Stomach (tissue), 4 donors: ENCODE results near the gene RAB28.

Experiments used
- EP300 ChIP-seq: sonication (generic); formaldehyde crosslinking; IDR thresholded peaks from one replicate; pipeline ENCODE4 v1.6.1; 2017; ENCODE audit warnings: antibody characterized with exemption
- POLR2A ChIP-seq, 4 donors: fragments of 450-650 bp; IDR thresholded peaks; one replicate each; pipeline ENCODE4 v1.6.1; 2016; ENCODE audit warnings: antibody characterized with exemption in 4 of 4, control low read depth in 2 of 4, mild to moderate bottlenecking in 1 of 4, moderate library complexity in 1 of 4
- POLR2AphosphoS5 ChIP-seq, 3 donors: sonication (generic); formaldehyde crosslinking; IDR thresholded peaks; one replicate each; pipeline ENCODE4 v1.6.1; 2016; ENCODE audit warnings: antibody characterized with exemption in 3 of 3
- TF ChIP-seq, protein P1 (sequence below), 7 experiments: fragments of 450-650 bp in 4 of 7; fragments of 200-600 bp in 3 of 7; sonication (generic) in 3 of 7; IDR thresholded peaks; one replicate each; pipeline ENCODE4 v1.5.1; 2016 to 2019; ENCODE audit warnings: antibody characterized with exemption in 7 of 7, control low read depth in 2 of 7, mild to moderate bottlenecking in 1 of 7

- TF ChIP-seq, protein P1, sequence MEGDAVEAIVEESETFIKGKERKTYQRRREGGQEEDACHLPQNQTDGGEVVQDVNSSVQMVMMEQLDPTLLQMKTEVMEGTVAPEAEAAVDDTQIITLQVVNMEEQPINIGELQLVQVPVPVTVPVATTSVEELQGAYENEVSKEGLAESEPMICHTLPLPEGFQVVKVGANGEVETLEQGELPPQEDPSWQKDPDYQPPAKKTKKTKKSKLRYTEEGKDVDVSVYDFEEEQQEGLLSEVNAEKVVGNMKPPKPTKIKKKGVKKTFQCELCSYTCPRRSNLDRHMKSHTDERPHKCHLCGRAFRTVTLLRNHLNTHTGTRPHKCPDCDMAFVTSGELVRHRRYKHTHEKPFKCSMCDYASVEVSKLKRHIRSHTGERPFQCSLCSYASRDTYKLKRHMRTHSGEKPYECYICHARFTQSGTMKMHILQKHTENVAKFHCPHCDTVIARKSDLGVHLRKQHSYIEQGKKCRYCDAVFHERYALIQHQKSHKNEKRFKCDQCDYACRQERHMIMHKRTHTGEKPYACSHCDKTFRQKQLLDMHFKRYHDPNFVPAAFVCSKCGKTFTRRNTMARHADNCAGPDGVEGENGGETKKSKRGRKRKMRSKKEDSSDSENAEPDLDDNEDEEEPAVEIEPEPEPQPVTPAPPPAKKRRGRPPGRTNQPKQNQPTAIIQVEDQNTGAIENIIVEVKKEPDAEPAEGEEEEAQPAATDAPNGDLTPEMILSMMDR (IDR thresholded peaks at IDR 0.05): no peak
- TF ChIP-seq POLR2A (IDR thresholded peaks at IDR 0.05): no peak
- no peak for TF ChIP-seq EP300
- TF ChIP-seq POLR2AphosphoS5 (IDR thresholded peaks at IDR 0.05): no peak
Observed at GRCh38 chr4:13498469-13498868, 14.3 kb upstream of the RAB28 start.
